ENCODE measurements around the gene TNNT3.

- no peak for TF ChIP-seq CTCF (IDR thresholded peaks at IDR 0.05; ENCODE audit: low read depth, low read length, poor library complexity, severe bottlenecking)
- no peak for TF ChIP-seq EZH2phosphoT487 (IDR thresholded peaks at IDR 0.05; ENCODE audit: borderline replicate concordance, low read length)
These were observed 29.8 kb downstream of the TNNT3 start for GRCh38 chr11:1949302-1949701.
